ENCODE results near the gene VIL1. TPM values are rescaled to one million over a fixed set of nuclear protein-coding genes. Genes with fewer than 3 reads are reported as not detected.

Gene VIL1
- total and polyA plus RNA-seq, 8 donors, result 10.1 to 27.9 (median 13.3) TPM

DNA sequence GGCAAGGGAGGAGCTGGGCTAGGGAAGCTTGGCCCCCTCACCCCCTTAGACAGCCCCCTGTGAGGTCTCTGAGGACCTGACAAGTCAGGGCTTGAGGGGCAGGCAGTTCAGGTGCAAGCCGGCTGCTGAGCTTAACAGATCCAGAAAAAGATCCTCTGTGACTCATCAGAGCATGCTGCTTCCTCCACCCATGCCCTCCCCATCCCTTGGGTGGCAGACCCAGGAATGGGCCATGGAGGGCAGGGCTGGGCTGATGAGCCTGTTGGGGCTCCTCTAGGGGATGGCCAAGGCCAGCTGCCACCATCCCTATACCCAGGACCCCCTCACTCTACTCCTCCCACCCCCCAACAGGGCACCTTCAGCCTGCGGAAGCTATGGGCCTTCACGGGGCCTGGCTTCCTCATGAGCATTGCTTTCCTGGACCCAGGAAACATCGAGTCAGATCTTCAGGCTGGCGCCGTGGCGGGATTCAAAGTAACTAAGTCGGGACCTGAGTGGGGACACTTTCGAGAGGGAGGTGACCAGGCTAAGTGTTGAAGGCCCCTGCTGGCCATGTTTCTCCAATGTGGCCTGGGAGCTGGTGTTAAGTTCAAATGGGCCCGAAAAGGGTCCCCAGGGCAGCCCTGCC, 34.9 kb upstream of the VIL1 start:
- no peaks in the 10 kb centered on the region for H3K27me3 ChIP-seq
- no peak overlapping the region for H3K4me3 ChIP-seq
- H3K4me1 ChIP-seq, result peaks cover 0 to 6% (median 0%) of the 10 kb centered on the region in 3 donors
- intact Hi-C loops (cut with DNase I), result loop anchor here in 1 of 3 donors (10.0 kb wide), 1 partner anchor 199 kb away; no protein-coding TSS in a partner anchor
- H3K27ac ChIP-seq, result no peak overlapping the region
- no peak for FAIRE-seq
- H3K36me3 ChIP-seq, result no peaks in the 10 kb centered on the region
- 88 to 89% methylated on average over 10 of the region's 10 CpGs for WGBS, 2 donors
- no peak for ATAC-seq
- TF ChIP-seq, protein P1, sequence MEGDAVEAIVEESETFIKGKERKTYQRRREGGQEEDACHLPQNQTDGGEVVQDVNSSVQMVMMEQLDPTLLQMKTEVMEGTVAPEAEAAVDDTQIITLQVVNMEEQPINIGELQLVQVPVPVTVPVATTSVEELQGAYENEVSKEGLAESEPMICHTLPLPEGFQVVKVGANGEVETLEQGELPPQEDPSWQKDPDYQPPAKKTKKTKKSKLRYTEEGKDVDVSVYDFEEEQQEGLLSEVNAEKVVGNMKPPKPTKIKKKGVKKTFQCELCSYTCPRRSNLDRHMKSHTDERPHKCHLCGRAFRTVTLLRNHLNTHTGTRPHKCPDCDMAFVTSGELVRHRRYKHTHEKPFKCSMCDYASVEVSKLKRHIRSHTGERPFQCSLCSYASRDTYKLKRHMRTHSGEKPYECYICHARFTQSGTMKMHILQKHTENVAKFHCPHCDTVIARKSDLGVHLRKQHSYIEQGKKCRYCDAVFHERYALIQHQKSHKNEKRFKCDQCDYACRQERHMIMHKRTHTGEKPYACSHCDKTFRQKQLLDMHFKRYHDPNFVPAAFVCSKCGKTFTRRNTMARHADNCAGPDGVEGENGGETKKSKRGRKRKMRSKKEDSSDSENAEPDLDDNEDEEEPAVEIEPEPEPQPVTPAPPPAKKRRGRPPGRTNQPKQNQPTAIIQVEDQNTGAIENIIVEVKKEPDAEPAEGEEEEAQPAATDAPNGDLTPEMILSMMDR (IDR thresholded peaks at IDR 0.05), result no peak
- no peaks in the 10 kb centered on the region for H3K9me3 ChIP-seq
- DNase-seq, result no peak

GRCh38 chr2:218384975-218385374, 33.9 kb upstream of the VIL1 start:
- H3K36me3 ChIP-seq, result no peaks in the 10 kb centered on the region
- TF ChIP-seq, protein P1 (IDR thresholded peaks at IDR 0.05), result no peak
- DNase-seq (no peak), FAIRE-seq (no peak), ATAC-seq (no peak)
- H3K4me1 ChIP-seq, result peaks cover 0 to 6% (median 0%) of the 10 kb centered on the region in 3 donors
- H3K27ac ChIP-seq, result no peak overlapping the region
- no peaks in the 10 kb centered on the region for H3K9me3 ChIP-seq
- H3K27me3 ChIP-seq, result no peaks in the 10 kb centered on the region
- intact Hi-C loops (cut with DNase I), result loop anchor here in 1 of 3 donors (10.0 kb wide), 1 partner anchor 200 kb away; no protein-coding TSS in a partner anchor
- 80 to 82% methylated on average over 9 of the region's 9 CpGs for WGBS, 2 donors
- no peak overlapping the region for H3K4me3 ChIP-seq

GRCh38 chr2:218386505-218387368, 32.2 kb upstream of the VIL1 start:
- FAIRE-seq (no peak), ATAC-seq (peak in 1 of 4 donors; percentile 3), DNase-seq (peak in 1 of 6 donors; percentile 40)
- intact Hi-C loops (cut with DNase I), result loop anchor here in 1 of 3 donors (10.0 kb wide), 1 partner anchor 202 kb away; no protein-coding TSS in a partner anchor
- H3K27me3 ChIP-seq, result no peaks in the 10 kb centered on the region
- peaks cover 0 to 6% (median 0%) of the 10 kb centered on the region in 3 donors for H3K4me1 ChIP-seq
- H3K27ac ChIP-seq, result peak overlapping the region; percentile 40 to 75 (median 46)
- TF ChIP-seq, protein P1 (IDR thresholded peaks at IDR 0.05), result no peak
- no peaks in the 10 kb centered on the region for H3K36me3 ChIP-seq
- 74 to 75% methylated on average over 23 of the region's 23 CpGs for WGBS, 2 donors
- no peaks in the 10 kb centered on the region for H3K9me3 ChIP-seq
- H3K4me3 ChIP-seq, result peak overlapping the region in 2 of 4 donors; percentile 33 to 40

DNA sequence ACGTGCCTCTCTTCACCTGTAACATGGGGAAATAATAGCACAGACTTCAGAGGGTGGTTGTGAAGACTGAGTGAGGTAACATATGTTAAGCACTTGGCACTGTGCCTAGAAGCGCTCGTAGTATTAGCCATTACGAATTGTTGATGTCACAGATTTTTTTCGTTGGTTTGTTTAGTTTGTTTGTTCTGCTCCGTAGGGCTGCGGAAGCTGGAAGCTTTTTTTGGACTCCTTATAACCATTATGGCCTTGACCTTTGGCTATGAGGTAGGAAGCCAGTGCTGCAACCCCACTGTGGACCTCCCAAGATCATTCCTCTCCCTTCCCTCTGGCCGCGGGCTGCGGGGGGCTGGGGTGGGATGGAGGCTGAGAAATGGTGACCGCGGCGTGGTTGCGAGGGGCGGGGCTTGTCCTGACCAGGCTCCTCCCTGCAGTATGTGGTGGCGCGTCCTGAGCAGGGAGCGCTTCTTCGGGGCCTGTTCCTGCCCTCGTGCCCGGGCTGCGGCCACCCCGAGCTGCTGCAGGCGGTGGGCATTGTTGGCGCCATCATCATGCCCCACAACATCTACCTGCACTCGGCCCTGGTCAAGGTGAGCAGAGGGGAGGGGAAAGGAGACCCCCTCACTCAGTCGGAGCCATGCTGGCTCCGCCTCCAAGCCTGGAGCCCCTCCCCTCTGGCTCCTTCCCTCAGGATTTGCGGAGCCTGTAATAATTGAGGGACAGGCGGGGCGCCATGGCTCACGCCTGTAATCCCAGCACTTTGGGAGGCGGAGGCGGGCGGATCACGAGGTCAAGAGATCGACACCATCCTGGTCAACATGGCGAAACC, 31.3 kb upstream of the VIL1 start:
- Histone ChIP-seq H3K4me3 (peak overlapping the region; percentile 5 to 40 (median 33)), H3K36me3 (no peaks in the 10 kb centered on the region), H3K27me3 (no peaks in the 10 kb centered on the region), H3K9me3 (no peaks in the 10 kb centered on the region), H3K4me1 (peaks cover 0 to 6% (median 0%) of the 10 kb centered on the region in 3 donors), H3K27ac (peak overlapping the region; percentile 40 to 75 (median 46))
- ATAC-seq, result peak; percentile 81 to 92 (median 86)
- intact Hi-C loops (cut with DNase I), result loop anchor here in 1 of 3 donors (10.0 kb wide), 1 partner anchor 203 kb away; no protein-coding TSS in a partner anchor
- TF ChIP-seq, protein P1 (IDR thresholded peaks at IDR 0.05), result no peak
- 18 to 25% methylated on average over 36 to 38 of the region's 38 CpGs for WGBS, 2 donors
- no peak for FAIRE-seq
- DNase-seq, result peak; percentile 56 to 82 (median 78)

All from pancreas (tissue), 10 donors.